NCI-H345 (cell line): ENCODE measurements around the gene C10orf105.

ENCODE experiments used
- DNase-seq: peaks from one replicate; lab custom pipeline; 2025; lab: John Stamatoyannopoulos, UW

C10orf105 gene

DNA sequence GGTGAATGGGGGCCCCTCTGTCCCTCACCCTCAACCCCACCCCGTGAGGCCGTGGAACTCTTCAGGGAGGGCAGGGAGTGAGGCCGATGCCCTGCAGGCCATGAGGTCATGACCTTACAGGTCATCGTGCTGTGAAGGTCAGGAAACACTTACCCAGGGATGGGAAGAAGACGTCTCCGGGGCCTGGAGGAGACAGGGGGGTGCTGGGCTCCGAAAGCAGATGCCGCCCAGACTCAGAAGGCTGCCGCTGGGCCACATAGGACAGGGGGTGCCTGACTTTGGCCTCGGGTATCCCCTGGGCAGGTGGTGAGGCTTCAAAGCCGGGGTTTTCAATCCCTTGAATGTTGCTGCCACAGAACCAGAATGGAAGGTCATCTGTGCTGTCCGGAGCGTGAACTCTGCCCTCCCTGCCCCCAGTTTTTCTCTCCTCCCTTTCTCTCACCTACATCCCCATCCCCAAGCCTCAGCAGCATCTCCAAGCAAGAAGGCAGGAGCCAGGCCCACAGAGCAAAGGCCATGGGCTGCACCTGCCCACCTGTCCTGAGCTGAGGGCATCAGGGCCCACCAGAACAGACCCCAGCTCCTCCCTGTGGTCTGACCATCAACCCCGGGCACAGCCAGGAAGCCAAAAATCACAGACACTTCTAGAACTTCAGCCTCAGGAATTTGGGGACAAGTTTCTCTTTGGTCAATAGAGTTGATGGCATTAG lies 32.1 kb upstream of the C10orf105 start:
- no peak for DNase-seq

DNA sequence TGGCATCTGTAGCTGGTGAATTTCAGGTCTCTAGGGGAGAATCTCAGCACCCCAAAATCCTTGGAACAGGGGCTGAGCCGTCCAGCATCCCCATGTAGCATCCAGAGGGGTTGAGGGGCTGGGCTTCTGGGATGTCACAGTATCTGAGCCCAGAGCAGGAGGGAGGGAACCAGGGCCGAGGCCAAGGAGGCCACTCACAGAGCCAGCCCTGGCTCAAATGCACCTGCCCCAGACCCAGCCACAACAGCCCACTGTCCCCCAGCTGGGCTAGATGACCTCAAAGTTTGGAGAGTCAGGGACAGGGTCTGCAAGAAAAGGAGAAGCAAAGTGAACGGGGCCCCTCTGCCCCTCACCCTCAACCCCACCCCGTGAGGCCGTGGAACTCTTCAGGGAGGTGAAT lies 31.4 kb upstream of the C10orf105 start:
- DNase-seq = no peak

- DNase-seq = no peak
These were observed 30.7 kb upstream of the C10orf105 start for GRCh38 chr10:71750124-71750841.

DNA sequence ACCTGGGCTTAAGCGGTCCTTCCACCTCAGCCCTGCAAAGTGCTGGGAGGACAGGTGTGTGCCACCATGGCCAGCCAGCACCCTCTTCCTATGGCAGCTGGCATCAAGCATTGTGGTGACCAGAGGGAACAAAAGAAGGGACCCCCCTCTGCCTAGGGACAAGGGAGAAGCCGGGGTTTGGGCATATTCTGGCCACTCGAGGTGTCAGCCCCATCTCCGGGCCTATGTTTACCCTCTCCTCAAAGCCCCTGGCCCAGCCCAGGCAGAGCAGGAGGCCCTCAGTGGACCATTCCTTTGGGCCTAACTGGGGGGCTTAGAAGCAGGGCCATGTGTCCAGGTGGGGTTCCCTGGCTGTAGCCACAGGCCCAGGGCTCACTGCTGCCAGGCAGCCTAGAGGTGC lies 29.8 kb upstream of the C10orf105 start:
- no peak for DNase-seq

DNA sequence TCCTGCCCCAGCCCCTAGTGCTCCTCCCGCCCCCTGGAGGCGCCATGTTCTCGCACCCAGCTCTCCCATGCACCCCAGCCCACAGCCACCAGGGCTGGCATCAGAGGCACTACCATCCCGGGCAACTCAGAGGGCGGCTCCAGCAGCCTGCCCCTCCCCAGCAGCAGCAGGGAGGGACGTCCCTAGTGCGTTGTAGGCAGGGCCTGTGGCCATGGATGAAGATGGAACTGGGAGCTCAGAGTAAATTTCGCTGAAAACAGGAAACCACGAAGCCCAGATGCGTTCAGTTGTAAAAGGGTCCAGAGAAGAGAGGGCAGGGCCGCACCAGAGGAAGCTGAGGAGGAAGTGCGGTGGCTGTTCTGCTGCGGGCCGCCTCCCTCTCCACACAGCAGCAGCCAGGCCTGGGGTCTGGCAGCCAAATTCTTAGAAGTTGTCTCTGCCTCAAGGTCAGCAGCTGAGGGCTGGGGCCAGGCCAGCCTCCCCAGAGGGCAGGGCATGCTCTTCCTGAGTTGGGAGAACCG lies 29.2 kb upstream of the C10orf105 start:
- DNase-seq = no peak

- DNase-seq = no peak
These were observed 28.3 kb upstream of the C10orf105 start for GRCh38 chr10:71747551-71748523.

- no peak for DNase-seq
These were observed 27.5 kb upstream of the C10orf105 start for GRCh38 chr10:71747039-71747531.

DNA sequence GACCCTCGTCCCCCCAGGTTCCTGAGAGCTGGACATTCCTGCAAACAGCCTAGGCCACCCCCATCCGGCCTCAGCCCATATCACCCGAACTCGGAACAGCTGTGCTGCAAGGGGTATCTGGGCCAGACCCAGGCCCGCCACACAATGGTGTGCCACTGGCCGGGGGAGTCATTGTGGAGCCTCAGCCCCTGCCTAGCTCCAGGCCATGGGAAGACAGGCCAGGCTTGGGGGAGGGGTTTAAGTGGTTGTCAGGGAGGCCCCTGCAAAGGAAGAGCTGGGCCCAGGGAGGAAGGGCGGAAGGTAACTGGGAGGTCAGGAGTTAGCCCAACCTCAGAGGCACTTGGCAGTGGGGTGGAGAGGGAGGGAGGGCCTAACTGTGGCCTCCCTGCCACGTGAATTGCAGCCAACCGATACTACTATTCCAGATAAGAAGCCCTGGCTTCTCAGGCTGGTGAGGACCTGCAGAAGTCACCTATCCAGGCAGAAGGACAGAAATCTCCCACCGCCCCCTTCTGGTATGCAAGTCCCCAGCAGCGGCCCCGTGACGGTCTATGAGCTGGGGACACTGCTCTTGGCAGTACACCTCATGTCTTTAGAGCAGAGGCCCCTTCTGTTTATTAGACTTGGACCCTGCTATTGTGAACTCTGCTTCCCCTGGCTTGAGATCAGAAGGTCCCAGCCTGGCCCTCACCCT lies 26.9 kb upstream of the C10orf105 start:
- no peak for DNase-seq

GRCh38 chr10:71745664-71746250 lies 26.2 kb upstream of the C10orf105 start:
- DNase-seq = no peak

- DNase-seq = no peak
These were observed 25.5 kb upstream of the C10orf105 start for GRCh38 chr10:71744897-71745663.

- no peak for DNase-seq
These were observed 24.3 kb upstream of the C10orf105 start for GRCh38 chr10:71743866-71744265.

- DNase-seq = no peak
These were observed 23.7 kb upstream of the C10orf105 start for GRCh38 chr10:71743089-71743838.

DNA sequence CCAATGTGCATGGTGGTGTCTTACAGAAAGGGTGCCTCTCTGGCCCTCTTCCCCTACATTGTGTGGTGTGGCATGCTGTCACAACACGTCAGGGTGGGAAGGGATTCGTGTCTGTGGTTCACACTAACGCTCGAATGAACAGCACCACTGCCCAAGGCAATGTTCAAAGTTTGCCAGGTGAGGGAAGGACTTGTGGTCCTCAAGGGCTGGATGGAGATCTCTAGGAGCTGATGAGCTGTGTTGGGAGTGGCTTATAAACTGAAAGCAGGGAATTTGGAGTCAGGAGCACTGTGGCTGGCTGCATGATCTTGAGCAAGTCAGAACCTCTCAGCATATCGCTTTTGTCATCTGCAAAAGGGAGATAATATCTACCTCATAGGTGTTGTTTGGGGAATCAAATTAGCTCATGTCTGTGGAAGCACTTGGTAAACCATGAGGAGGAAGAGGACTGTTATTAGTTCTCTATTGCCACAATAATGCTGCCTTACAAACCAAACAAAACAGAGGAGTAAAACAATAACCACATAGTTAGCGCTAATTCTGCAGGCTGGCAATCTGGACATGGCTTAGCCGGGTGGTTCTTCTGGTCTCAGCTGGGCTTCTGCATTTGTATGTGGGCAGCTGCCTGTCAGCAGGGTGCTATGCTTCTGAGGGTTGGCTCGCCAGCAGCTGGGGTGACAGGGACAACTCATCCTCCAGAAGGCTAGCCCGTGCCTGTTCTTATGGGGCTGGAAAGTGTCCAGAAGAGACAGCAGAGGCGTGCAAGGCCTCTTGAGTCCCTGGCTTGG lies 22.9 kb upstream of the C10orf105 start:
- DNase-seq = no peak

DNA sequence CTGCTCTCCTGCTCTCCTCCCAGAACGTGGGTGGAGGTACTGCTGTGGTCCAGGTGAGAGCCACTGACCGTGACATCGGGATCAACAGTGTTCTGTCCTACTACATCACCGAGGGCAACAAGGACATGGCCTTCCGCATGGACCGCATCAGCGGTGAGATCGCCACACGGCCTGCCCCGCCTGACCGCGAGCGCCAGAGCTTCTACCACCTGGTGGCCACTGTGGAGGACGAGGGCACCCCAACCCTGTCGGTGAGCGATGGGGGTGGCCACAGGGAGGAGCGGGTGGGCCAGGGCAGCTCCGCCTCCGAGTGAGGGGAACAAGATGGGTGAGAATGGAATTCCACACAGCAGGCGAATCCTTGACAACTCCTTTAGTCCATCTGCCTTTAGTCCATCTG lies 22.1 kb upstream of the C10orf105 start:
- DNase-seq = no peak

GRCh38 chr10:71741029-71741428 lies 21.5 kb upstream of the C10orf105 start:
- DNase-seq = no peak

DNA sequence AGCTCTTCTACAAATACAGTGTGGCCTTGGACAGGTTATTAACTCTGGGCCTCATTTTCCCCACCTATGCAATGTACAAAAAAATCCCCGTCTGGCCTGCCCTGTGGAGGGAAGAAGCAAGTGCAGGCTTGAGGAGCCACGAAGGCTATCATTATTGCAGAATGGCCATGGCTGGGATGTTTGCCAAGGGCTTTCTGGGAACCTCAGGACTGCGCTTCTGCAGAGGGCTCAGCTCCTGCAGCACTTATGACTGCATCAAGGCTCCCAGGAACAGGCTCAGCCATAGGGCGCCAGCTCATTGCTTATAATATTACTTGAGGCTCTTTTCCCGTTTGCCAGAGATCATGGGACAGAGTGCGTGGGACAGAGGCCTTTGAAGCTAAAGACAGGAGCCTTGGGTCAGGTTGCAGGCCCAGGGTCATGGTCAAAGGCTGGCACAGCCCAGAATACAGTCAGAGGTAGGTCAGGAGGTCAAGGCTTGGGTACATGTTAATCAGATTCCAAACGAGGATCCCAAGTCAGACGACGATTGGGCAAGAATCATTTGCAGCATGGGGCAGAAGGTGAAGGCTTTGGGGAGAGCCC lies 20.6 kb upstream of the C10orf105 start:
- no peak for DNase-seq

DNA sequence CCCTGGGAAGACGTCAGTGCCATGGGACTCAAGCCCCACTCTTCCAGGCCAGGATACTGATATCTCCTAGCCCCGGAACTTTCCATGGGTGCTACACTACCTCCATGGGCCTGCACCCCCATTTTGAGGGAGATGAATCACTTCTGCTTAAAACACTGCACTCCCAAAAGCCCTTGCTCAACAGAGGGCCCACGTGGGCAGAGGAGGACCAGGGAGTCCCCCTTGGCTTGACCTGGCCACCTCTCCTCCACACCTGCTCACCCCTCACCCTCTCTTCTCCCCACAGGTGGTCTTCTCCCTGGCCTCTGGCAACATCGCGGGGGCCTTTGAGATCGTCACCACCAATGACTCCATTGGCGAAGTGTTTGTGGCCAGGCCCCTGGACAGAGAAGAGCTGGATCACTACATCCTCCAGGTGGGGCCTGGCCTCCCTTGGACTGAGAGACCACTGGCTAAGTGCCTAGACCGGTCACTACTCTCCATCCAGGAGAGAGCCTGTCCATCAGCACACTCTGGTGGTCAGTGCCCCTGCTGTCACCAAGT lies 19.9 kb upstream of the C10orf105 start:
- DNase-seq = no peak

- DNase-seq = no peak
These were observed 18.2 kb upstream of the C10orf105 start for GRCh38 chr10:71737834-71738197.
